Thyroid gland (tissue), 4 donors: ENCODE results near the gene SHLD3. TPM values are rescaled to one million over a fixed set of nuclear protein-coding genes. Genes with fewer than 3 reads are reported as not detected.

Experiments
- DNase-seq, 2 donors: peaks; one replicate each; pipeline ENCODE4 v3.0.0-alpha.2; 2019
- H3K27ac ChIP-seq, 3 donors: fragments of 200-600 bp; sonication (generic); 1 replicate in 2 of 3; 2 replicates in 1 of 3; pipeline ENCODE4 v1.5.1; 2016 to 2019; ENCODE audit warnings: mild to moderate bottlenecking in 1 of 3, moderate library complexity in 1 of 3
- H3K27me3 ChIP-seq: fragments of 200-600 bp; sonication (generic); one replicate; pipeline ENCODE4 v1.5.1; 2019
- H3K36me3 ChIP-seq, 2 donors: fragments of 200-600 bp; sonication (generic); one replicate each; pipeline ENCODE4 v1.5.1; 2016 to 2019
- H3K4me1 ChIP-seq, 2 donors: fragments of 200-600 bp; sonication (generic); one replicate each; pipeline ENCODE4 v1.5.1; 2017 to 2019
- H3K4me3 ChIP-seq, 3 donors: fragments of 200-600 bp; sonication (generic); replicated peaks in 1 of 3; 1 replicate in 2 of 3; 2 replicates in 1 of 3; pipeline ENCODE4 v1.5.1; 2016; ENCODE audit warnings: mild to moderate bottlenecking in 1 of 3
- H3K9me3 ChIP-seq: fragments of 200-600 bp; sonication (generic); one replicate; pipeline ENCODE4 v1.5.1; 2017
- CTCF ChIP-seq, 6 experiments: fragments of 200-600 bp in 3 of 6; fragments of 450-650 bp in 3 of 6; sonication (generic) in 3 of 6; IDR thresholded peaks; one replicate each; pipeline ENCODE4 v1.5.1; 2016 to 2019; ENCODE audit warnings: antibody characterized with exemption in 6 of 6, mild to moderate bottlenecking in 2 of 6, inconsistent platforms in 1 of 6, moderate library complexity in 1 of 6
- POLR2A ChIP-seq, 2 donors: fragments of 450-650 bp; IDR thresholded peaks; one replicate each; pipeline ENCODE4 v1.6.1; 2017; ENCODE audit warnings: antibody characterized with exemption in 2 of 2, mild to moderate bottlenecking in 2 of 2, moderate library complexity in 1 of 2
- WGBS, 2 donors: methylation state at CpG; one replicate each; pipeline ENCODE4 v1.1.5; 2017; 5-methylcytosine and 5-hydroxymethylcytosine counted together
- intact Hi-C: fragments of 100-400 bp; cut with DNase I; formaldehyde crosslinking; loops from one replicate; pipeline ENCODE4 v1.15.1; 2023
- total RNA-seq, 4 donors: library from RNA; depleted of rRNA; stranded (reverse); fragments of >200 nt; gene quantifications; one replicate each; pipeline ENCODE4 v1.2.3, GENCODE V29; 2016

Gene SHLD3
- total RNA-seq, 4 donors from 2014 or later, result 3.0 to 5.6 (median 3.9) TPM

GRCh38 chr5:65625743-65626142, 916 bp downstream of the SHLD3 start:
- H3K36me3 ChIP-seq, result peaks cover 4 to 9% of the 10 kb centered on the region in 2 donors
- no peak for TF ChIP-seq CTCF (IDR thresholded peaks at IDR 0.05)
- TF ChIP-seq POLR2A (IDR thresholded peaks at IDR 0.05), result no peak
- H3K27me3 ChIP-seq, result no peaks in the 10 kb centered on the region
- no peaks in the 10 kb centered on the region for H3K9me3 ChIP-seq
- H3K4me3 ChIP-seq, result peak overlapping the region in 1 of 3 donors; percentile 74
- peaks cover 22 to 28% of the 10 kb centered on the region in 2 donors for H3K4me1 ChIP-seq
- DNase-seq, result no peak
- no peak overlapping the region for H3K27ac ChIP-seq
- WGBS, 2 donors, result 60 to 65% methylated on average over 6 of the region's 6 CpGs
- intact Hi-C loops, result no loop called here

GRCh38 chr5:65630981-65631380, 6.2 kb downstream of the SHLD3 start:
- no peaks in the 10 kb centered on the region for H3K27me3 ChIP-seq
- no peaks in the 10 kb centered on the region for H3K9me3 ChIP-seq
- H3K36me3 ChIP-seq, result peaks cover 11 to 13% of the 10 kb centered on the region in 2 donors
- no peak for DNase-seq
- H3K27ac ChIP-seq, result no peak overlapping the region
- TF ChIP-seq CTCF (IDR thresholded peaks at IDR 0.05) (no peak), POLR2A (IDR thresholded peaks at IDR 0.05) (no peak)
- intact Hi-C loops, result no loop called here
- H3K4me3 ChIP-seq, result no peak overlapping the region
- peaks cover under 1 to 2% of the 10 kb centered on the region in 2 donors for H3K4me1 ChIP-seq

GRCh38 chr5:65640240-65640639, 15.4 kb downstream of the SHLD3 start:
- TF ChIP-seq CTCF (IDR thresholded peaks at IDR 0.05), result no peak
- Histone ChIP-seq H3K4me3 (no peak overlapping the region), H3K27me3 (no peaks in the 10 kb centered on the region), H3K36me3 (peaks cover 11 to 22% of the 10 kb centered on the region in 2 donors), H3K27ac (no peak overlapping the region), H3K4me1 (no peaks in the 10 kb centered on the region), H3K9me3 (no peaks in the 10 kb centered on the region)
- WGBS, 2 donors, result 96 to 97% methylated on average over 4 of the region's 4 CpGs
- DNase-seq, result no peak
- intact Hi-C loops, result no loop called here

- Histone ChIP-seq H3K27me3 (no peaks in the 10 kb centered on the region), H3K36me3 (no peaks in the 10 kb centered on the region), H3K9me3 (no peaks in the 10 kb centered on the region), H3K4me1 (no peaks in the 10 kb centered on the region), H3K27ac (no peak overlapping the region), H3K4me3 (no peak overlapping the region)
- no peak for TF ChIP-seq CTCF (IDR thresholded peaks at IDR 0.05)
- TF ChIP-seq POLR2A (IDR thresholded peaks at IDR 0.05), result no peak
- no peak for DNase-seq
- 91 to 96% methylated on average over 2 of the region's 2 CpGs for WGBS, 2 donors
- intact Hi-C loops, result no loop called here
These were observed 22.1 kb downstream of the SHLD3 start for GRCh38 chr5:65646938-65647337.

GRCh38 chr5:65647941-65648340, 23.1 kb downstream of the SHLD3 start:
- H3K4me1 ChIP-seq, result no peaks in the 10 kb centered on the region
- TF ChIP-seq POLR2A (IDR thresholded peaks at IDR 0.05) (no peak), CTCF (IDR thresholded peaks at IDR 0.05) (no peak)
- no peaks in the 10 kb centered on the region for H3K36me3 ChIP-seq
- no peak overlapping the region for H3K4me3 ChIP-seq
- no peaks in the 10 kb centered on the region for H3K9me3 ChIP-seq
- H3K27ac ChIP-seq, result no peak overlapping the region
- intact Hi-C loops, result no loop called here
- H3K27me3 ChIP-seq, result no peaks in the 10 kb centered on the region
- DNase-seq, result no peak
